Fibroblast of lung (primary cell): Measurements from ENCODE around the gene CCM2. TPM values are rescaled to one million over a fixed set of nuclear protein-coding genes. Genes with fewer than 3 reads are reported as not detected.

ENCODE experiments used
- DNase-seq, 2 donors: peaks; one replicate each; pipeline versions ENCODE4 v3.0.0 to v3.0.0-alpha.2; 2010; ENCODE audit warnings: low read depth in 2 of 2
- H2AFZ ChIP-seq: 2 replicates; pipeline ENCODE4 v1.5.1; 2012; ENCODE audit warnings: low read length, control low read depth, inconsistent platforms
- H3K27ac ChIP-seq: 2 replicates; pipeline ENCODE4 v1.5.1; 2011; ENCODE audit warnings: low read length, control low read depth; ENCODE audit not compliant: insufficient read depth
- H3K27me3 ChIP-seq: 2 replicates; pipeline ENCODE4 v1.5.1; 2011; ENCODE audit warnings: mild to moderate bottlenecking, low read length; ENCODE audit not compliant: control insufficient read depth, insufficient read depth
- H3K36me3 ChIP-seq: 2 replicates; pipeline ENCODE4 v1.5.1; 2011; ENCODE audit warnings: low read length; ENCODE audit not compliant: control insufficient read depth, insufficient read depth
- H3K4me1 ChIP-seq: 2 replicates; pipeline ENCODE4 v1.5.1; 2011; ENCODE audit warnings: low read length; ENCODE audit not compliant: control insufficient read depth, insufficient read depth; ENCODE audit errors: extremely low read depth
- H3K4me2 ChIP-seq: 2 replicates; pipeline ENCODE4 v1.5.1; 2011; ENCODE audit warnings: low read length, control low read depth; ENCODE audit not compliant: insufficient read depth; ENCODE audit errors: extremely low read depth
- H3K4me3 ChIP-seq, 4 experiments: fragments of 200-600 bp in 1 of 4; sonication (generic) in 1 of 4; replicated peaks in 1 of 4; 2 replicates each; pipeline ENCODE4 v1.5.1; 2011 to 2016; ENCODE audit warnings: low read length in 4 of 4, low read depth in 3 of 4, mild to moderate bottlenecking in 3 of 4, control low read depth in 2 of 4, inconsistent platforms in 1 of 4, mixed read lengths in 1 of 4; ENCODE audit not compliant: insufficient read depth in 1 of 4; ENCODE audit errors: control extremely low read depth in 1 of 4
- H3K79me2 ChIP-seq: 2 replicates; pipeline ENCODE4 v1.5.1; 2012; ENCODE audit warnings: mild to moderate bottlenecking, low read length, inconsistent platforms; ENCODE audit not compliant: control insufficient read depth, insufficient read depth
- H3K9ac ChIP-seq: 2 replicates; pipeline ENCODE4 v1.5.1; 2011; ENCODE audit warnings: mild to moderate bottlenecking, low read length, control low read depth; ENCODE audit not compliant: insufficient read depth
- H3K9me3 ChIP-seq: 2 replicates; pipeline ENCODE4 v1.5.1; 2012; ENCODE audit warnings: low read depth, low read length; ENCODE audit not compliant: control insufficient read depth, insufficient read depth
- H4K20me1 ChIP-seq: 2 replicates; pipeline ENCODE4 v1.5.1; 2011; ENCODE audit warnings: low read length; ENCODE audit not compliant: control insufficient read depth, insufficient read depth; ENCODE audit errors: extremely low read depth
- CTCF ChIP-seq, 2 donors: IDR thresholded peaks in 1 of 2; conservative IDR thresholded peaks in 1 of 2; 1 replicate in 1 of 2; 2 replicates in 1 of 2; pipeline ENCODE4 v1.5.1; 2011 to 2012; ENCODE audit warnings: low read length in 2 of 2, control low read depth in 1 of 2, inconsistent platforms in 1 of 2, low read depth in 1 of 2, mild to moderate bottlenecking in 1 of 2
- EZH2 ChIP-seq: IDR thresholded peaks from 2 replicates; pipeline ENCODE4 v1.5.1; 2012; ENCODE audit warnings: low read length, control low read depth, mild to moderate bottlenecking; ENCODE audit errors: missing control alignments
- polyA plus RNA-seq, 2 donors: library from polyadenylated mRNA; depleted of rRNA in 1 of 2; stranded (reverse) in 1 of 2; unstranded in 1 of 2; fragments of >200 nt; gene quantifications; 2 replicates each; pipeline ENCODE4 v1.2.1, GENCODE V29; 2011 to 2012; ENCODE audit warnings: missing spikeins in 1 of 2
- total RNA-seq: library from RNA; depleted of rRNA; stranded (reverse); fragments of >200 nt; gene quantifications from 2 replicates; pipeline ENCODE4 v1.2.1, GENCODE V29; 2014

The CCM2 gene
- total and polyA plus RNA-seq, 2 donors (not counting 1 experiment from before 2014, with no cell fraction given) = 27.8 to 52.4 TPM

DNA sequence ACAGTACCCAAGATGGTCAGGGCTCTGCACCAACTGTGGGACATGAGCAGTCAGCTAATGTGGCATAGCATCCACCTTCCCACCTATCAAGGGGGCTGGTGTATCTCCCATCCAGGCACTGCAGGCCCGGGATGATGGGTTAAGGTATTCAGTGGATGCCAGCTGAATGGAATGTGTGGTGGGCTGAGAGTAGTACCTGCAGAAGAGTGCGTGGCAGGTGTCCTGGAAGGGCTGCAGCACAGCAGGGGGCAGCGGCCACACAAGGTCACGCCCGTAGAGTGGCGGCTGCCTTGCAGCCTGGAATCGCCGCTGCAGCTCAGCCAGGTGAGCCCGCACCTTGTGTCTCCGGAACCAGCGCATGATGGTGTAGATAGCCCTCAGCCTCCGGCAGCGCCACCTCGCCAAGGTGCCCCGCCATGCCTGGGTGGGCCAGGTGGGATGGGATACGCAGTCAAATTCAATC lies 34.5 kb upstream of the CCM2 start:
- no peak overlapping the region for H2AFZ ChIP-seq
- no peak overlapping the region for H3K9ac ChIP-seq
- TF ChIP-seq CTCF (conservative IDR thresholded peaks at IDR 0.05 in 1 of 2, IDR thresholded peaks at IDR 0.05 in 1 of 2; ENCODE audit: low read depth in 1 of 2, low read length in 2 of 2) (no peak), EZH2 (no peak)
- H3K27me3 ChIP-seq = peaks cover 8% of the 10 kb centered on the region
- no peaks in the 10 kb centered on the region for H3K9me3 ChIP-seq
- no peaks in the 10 kb centered on the region for H3K36me3 ChIP-seq
- DNase-seq = no peak
- H3K4me2 ChIP-seq = no peak overlapping the region
- H3K4me1 ChIP-seq = no peaks in the 10 kb centered on the region
- no peak overlapping the region for H3K27ac ChIP-seq
- H3K79me2 ChIP-seq = no peaks in the 10 kb centered on the region
- no peaks in the 10 kb centered on the region for H4K20me1 ChIP-seq
- no peak overlapping the region for H3K4me3 ChIP-seq

DNA sequence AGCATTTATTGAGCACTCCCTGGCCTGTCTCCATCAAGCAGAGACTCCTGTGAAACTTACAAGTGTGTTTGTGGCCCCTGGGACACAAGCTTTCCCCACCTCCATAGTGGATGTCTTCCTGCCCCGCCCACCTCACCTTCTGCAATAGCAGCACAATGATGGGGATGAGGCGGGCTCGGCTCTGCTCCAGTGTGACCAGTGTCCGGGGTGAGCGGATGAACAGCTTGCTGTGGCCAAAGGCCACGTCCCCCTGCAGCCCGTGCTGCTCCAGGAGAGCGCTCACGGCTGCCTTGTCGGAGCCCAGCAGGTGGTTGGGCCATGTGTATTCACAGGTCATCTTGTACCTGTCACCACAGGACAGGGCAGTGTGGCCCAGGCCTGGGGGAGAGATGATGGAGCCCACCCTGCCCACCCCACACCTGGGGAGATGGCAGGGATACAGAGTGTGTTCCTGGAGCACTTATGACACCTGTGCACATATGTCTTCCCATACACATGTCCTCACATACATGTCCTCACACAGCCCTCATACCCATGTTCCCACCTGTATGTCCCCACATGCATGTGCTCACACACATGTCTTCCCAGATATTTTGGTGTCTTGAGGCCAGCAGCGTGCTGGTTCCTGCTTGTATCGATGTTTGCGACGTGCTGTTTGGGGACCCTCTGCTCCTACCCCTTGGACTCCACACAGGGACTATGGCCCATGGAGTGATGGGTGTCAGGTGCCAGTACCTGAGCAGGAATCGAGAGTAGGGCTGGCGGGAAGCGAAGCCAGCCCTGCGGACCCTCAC lies 33.9 kb upstream of the CCM2 start:
- no peaks in the 10 kb centered on the region for H3K79me2 ChIP-seq
- no peak overlapping the region for H2AFZ ChIP-seq

More for the DNA sequence above, 33.9 kb upstream of the CCM2 start:
- no peak for DNase-seq
- H4K20me1 ChIP-seq = no peaks in the 10 kb centered on the region
- peaks cover 9% of the 10 kb centered on the region for H3K27me3 ChIP-seq
- H3K27ac ChIP-seq = no peak overlapping the region
- no peaks in the 10 kb centered on the region for H3K36me3 ChIP-seq
- no peak overlapping the region for H3K4me3 ChIP-seq
- H3K4me2 ChIP-seq = no peak overlapping the region
- TF ChIP-seq EZH2 = no peak
- TF ChIP-seq CTCF (conservative IDR thresholded peaks at IDR 0.05 in 1 of 2, IDR thresholded peaks at IDR 0.05 in 1 of 2; ENCODE audit: low read depth in 1 of 2, low read length in 2 of 2) = no peak
- no peaks in the 10 kb centered on the region for H3K9me3 ChIP-seq
- no peak overlapping the region for H3K9ac ChIP-seq
- H3K4me1 ChIP-seq = no peaks in the 10 kb centered on the region
